ENCODE measurements around the gene EYS. TPM values are rescaled to one million over a fixed set of nuclear protein-coding genes. Genes with fewer than 3 reads are reported as not detected.

EYS gene
- total RNA-seq, 1 donor from 2014 or later: not detected

- Mint-ChIP-seq H3K9me3 (ENCODE audit: unreplicated experiment) (no peaks in the 10 kb centered on the region), H3K4me1 (ENCODE audit: unreplicated experiment) (no peaks in the 10 kb centered on the region)
- no peak for DNase-seq (ENCODE audit: low spot score)
Observed at GRCh38 chr6:64811119-64811518, 895.9 kb downstream of the EYS start.

GRCh38 chr6:64807785-64808184, 899.2 kb downstream of the EYS start:
- H3K27me3 Mint-ChIP-seq (ENCODE audit: unreplicated experiment): no peaks in the 10 kb centered on the region
- H3K9me3 Mint-ChIP-seq (ENCODE audit: unreplicated experiment): no peaks in the 10 kb centered on the region
- no peak for DNase-seq (ENCODE audit: low spot score)
- H3K27ac Mint-ChIP-seq (ENCODE audit: unreplicated experiment): no peak overlapping the region
- no peaks in the 10 kb centered on the region for H3K36me3 Mint-ChIP-seq (ENCODE audit: low read depth, unreplicated experiment)
- H3K4me1 Mint-ChIP-seq (ENCODE audit: unreplicated experiment): no peaks in the 10 kb centered on the region
- TF ChIP-seq, protein P1, sequence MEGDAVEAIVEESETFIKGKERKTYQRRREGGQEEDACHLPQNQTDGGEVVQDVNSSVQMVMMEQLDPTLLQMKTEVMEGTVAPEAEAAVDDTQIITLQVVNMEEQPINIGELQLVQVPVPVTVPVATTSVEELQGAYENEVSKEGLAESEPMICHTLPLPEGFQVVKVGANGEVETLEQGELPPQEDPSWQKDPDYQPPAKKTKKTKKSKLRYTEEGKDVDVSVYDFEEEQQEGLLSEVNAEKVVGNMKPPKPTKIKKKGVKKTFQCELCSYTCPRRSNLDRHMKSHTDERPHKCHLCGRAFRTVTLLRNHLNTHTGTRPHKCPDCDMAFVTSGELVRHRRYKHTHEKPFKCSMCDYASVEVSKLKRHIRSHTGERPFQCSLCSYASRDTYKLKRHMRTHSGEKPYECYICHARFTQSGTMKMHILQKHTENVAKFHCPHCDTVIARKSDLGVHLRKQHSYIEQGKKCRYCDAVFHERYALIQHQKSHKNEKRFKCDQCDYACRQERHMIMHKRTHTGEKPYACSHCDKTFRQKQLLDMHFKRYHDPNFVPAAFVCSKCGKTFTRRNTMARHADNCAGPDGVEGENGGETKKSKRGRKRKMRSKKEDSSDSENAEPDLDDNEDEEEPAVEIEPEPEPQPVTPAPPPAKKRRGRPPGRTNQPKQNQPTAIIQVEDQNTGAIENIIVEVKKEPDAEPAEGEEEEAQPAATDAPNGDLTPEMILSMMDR (IDR thresholded peaks at IDR 0.05; ENCODE audit: unreplicated experiment): no peak
- no peak overlapping the region for H3K4me3 Mint-ChIP-seq (ENCODE audit: unreplicated experiment)

More at GRCh38 chr6:64811119-64811518, 895.9 kb downstream of the EYS start:
- Mint-ChIP-seq H3K4me3 (ENCODE audit: unreplicated experiment) (no peak overlapping the region), H3K27me3 (ENCODE audit: unreplicated experiment) (no peaks in the 10 kb centered on the region), H3K27ac (ENCODE audit: unreplicated experiment) (no peak overlapping the region), H3K36me3 (ENCODE audit: low read depth, unreplicated experiment) (no peaks in the 10 kb centered on the region)
- TF ChIP-seq, protein P1 (IDR thresholded peaks at IDR 0.05; ENCODE audit: unreplicated experiment): no peak

DNA sequence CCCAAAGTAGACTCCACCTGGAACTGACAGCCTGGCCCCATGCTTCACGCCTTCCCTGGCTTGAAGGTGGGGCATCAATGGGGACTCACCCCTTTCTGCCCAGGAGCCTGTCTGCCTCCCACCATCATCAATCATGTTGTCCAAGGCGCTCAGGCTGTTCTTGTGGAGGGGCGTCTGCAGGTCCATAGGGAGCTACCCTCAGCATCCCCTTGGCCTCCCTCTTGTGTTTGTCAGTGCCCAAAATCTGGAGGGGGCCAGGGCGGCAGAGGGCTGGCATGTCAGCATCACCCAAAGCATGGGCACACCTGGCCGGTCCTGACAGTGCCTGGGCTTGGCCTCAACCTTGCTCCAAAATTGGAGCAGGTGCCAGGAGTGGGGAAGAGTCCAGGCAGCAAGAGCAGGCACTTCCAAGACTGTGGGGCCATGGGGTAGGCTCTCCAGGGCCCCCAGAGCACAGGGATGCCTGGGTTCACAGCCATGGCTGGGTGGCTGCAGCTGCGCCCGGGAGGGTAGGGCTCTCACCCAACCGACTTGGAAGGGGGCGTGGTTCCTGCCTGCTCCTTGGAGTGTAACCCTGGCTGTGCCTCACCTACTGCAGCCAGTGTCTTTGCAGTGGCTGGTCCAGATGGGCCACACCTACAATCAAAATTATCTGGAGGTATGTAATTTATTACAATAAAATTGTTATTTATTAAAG, 903.4 kb downstream of the EYS start:
- DNase-seq (ENCODE audit: low spot score): no peak
- Mint-ChIP-seq H3K36me3 (ENCODE audit: low read depth, unreplicated experiment) (no peaks in the 10 kb centered on the region), H3K27me3 (ENCODE audit: unreplicated experiment) (no peaks in the 10 kb centered on the region), H3K4me3 (ENCODE audit: unreplicated experiment) (no peak overlapping the region), H3K27ac (ENCODE audit: unreplicated experiment) (no peak overlapping the region), H3K9me3 (ENCODE audit: unreplicated experiment) (no peaks in the 10 kb centered on the region), H3K4me1 (ENCODE audit: unreplicated experiment) (no peaks in the 10 kb centered on the region)
- TF ChIP-seq, protein P1 (IDR thresholded peaks at IDR 0.05; ENCODE audit: unreplicated experiment): no peak

- Mint-ChIP-seq H3K9me3 (ENCODE audit: unreplicated experiment) (no peaks in the 10 kb centered on the region), H3K36me3 (ENCODE audit: low read depth, unreplicated experiment) (no peaks in the 10 kb centered on the region)
- TF ChIP-seq, protein P1 (IDR thresholded peaks at IDR 0.05; ENCODE audit: unreplicated experiment): no peak
Observed at GRCh38 chr6:64792534-64792933, 914.5 kb downstream of the EYS start.

DNA sequence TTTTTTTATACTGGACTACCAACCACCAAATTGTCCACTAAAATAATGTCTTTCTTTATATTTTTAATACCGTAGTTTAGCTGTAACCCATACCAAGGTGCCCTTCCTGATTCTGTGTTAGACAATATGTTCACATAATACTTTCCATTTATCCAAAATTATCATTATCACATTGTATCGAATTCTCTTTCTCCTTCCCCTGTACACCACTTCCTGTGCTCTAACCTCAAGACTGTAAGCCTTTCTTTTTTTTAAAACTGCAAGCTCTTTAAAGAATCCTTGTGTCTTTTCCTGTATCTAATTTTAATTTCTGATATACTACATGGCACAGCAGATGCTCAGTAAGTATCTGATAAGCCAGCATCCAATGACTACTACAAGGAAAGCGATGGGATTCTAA, 917.5 kb downstream of the EYS start:
- Mint-ChIP-seq H3K4me1 (ENCODE audit: unreplicated experiment) (no peaks in the 10 kb centered on the region), H3K4me3 (ENCODE audit: unreplicated experiment) (no peak overlapping the region), H3K27me3 (ENCODE audit: unreplicated experiment) (no peaks in the 10 kb centered on the region), H3K27ac (ENCODE audit: unreplicated experiment) (no peak overlapping the region), H3K36me3 (ENCODE audit: low read depth, unreplicated experiment) (no peaks in the 10 kb centered on the region), H3K9me3 (ENCODE audit: unreplicated experiment) (no peaks in the 10 kb centered on the region)
- TF ChIP-seq, protein P1 (IDR thresholded peaks at IDR 0.05; ENCODE audit: unreplicated experiment): no peak
- no peak for DNase-seq (ENCODE audit: low spot score)

More at GRCh38 chr6:64792534-64792933, 914.5 kb downstream of the EYS start:
- H3K4me1 Mint-ChIP-seq (ENCODE audit: unreplicated experiment): no peaks in the 10 kb centered on the region
- H3K4me3 Mint-ChIP-seq (ENCODE audit: unreplicated experiment): no peak overlapping the region
- no peak overlapping the region for H3K27ac Mint-ChIP-seq (ENCODE audit: unreplicated experiment)
- DNase-seq (ENCODE audit: low spot score): no peak
- H3K27me3 Mint-ChIP-seq (ENCODE audit: unreplicated experiment): no peaks in the 10 kb centered on the region

Measured in endothelial cell (in vitro differentiated cells).